SK-N-SH treated with all-trans-retinoic acid at 6 μM for 48 hours (cell line): ENCODE data around the gene EIF5AL1.

Source experiments
- BACH2 ChIP-seq: fragments of 250-450 bp; sonication (Bioruptor Pico); IDR thresholded peaks from 2 replicates; pipeline ENCODE4 v1.9.0; 2021; ENCODE audit warnings: mild to moderate bottlenecking, borderline replicate concordance
- CSDC2 ChIP-seq: fragments of 250-450 bp; sonication (Bioruptor Pico); IDR thresholded peaks from 2 replicates; pipeline ENCODE4 v1.5.0; 2020; ENCODE audit warnings: mild to moderate bottlenecking, moderate library complexity
- ZFP3 ChIP-seq: fragments of 250-450 bp; sonication (Bioruptor Pico); IDR thresholded peaks from 2 replicates; pipeline ENCODE4 v1.5.0; 2020; ENCODE audit warnings: mild to moderate bottlenecking, moderate library complexity
- ZNF70 ChIP-seq: fragments of 450-650 bp; formaldehyde crosslinking; IDR thresholded peaks from 2 replicates; pipeline ENCODE4 v1.5.0; 2020; ENCODE audit warnings: mild to moderate bottlenecking, moderate library complexity
- TF ChIP-seq, protein P1 (sequence below): fragments of 250-450 bp; sonication (Bioruptor Pico); IDR thresholded peaks from 2 replicates; pipeline ENCODE4 v1.5.1; 2021; ENCODE audit warnings: mild to moderate bottlenecking, moderate library complexity

DNA sequence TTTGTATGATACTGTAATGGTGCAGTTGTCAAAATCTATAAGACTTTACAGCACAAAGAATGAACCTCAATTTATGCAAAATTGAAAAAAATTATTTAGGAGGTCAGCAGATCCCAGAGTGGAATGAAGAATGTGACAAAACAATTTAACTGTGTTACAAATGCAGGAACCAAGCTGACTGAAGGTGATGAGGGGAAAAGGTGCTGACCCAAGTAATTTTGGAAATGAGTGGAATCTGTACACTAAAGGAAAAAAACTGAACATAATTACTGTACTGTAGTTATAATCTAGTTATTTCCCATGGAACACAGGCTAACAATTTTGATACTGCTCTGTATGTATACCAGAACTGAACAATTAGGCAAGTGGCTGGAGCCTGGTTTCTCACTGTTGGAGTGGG, 35.7 kb upstream of the EIF5AL1 start:
- TF ChIP-seq ZNF70 (CRISPR knock-in tag) (no peak), BACH2 (no peak), CSDC2 (no peak), ZFP3 (no peak)
- TF ChIP-seq, protein P1, sequence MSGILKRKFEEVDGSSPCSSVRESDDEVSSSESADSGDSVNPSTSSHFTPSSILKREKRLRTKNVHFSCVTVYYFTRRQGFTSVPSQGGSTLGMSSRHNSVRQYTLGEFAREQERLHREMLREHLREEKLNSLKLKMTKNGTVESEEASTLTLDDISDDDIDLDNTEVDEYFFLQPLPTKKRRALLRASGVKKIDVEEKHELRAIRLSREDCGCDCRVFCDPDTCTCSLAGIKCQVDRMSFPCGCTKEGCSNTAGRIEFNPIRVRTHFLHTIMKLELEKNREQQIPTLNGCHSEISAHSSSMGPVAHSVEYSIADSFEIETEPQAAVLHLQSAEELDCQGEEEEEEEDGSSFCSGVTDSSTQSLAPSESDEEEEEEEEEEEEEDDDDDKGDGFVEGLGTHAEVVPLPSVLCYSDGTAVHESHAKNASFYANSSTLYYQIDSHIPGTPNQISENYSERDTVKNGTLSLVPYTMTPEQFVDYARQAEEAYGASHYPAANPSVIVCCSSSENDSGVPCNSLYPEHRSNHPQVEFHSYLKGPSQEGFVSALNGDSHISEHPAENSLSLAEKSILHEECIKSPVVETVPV (CRISPR knock-in tag) = no peak
